Ectodermal cell (in vitro differentiated cells): Measurements from ENCODE around the gene FER1L5.

ENCODE experiments used
- H3K27ac ChIP-seq: 2 replicates; pipeline ENCODE4 v1.7.0; 2013; ENCODE audit warnings: mild to moderate bottlenecking, low read depth, low read length; ENCODE audit not compliant: insufficient read depth, poor library complexity, severe bottlenecking
- H3K27me3 ChIP-seq: 2 replicates; pipeline ENCODE4 v1.7.0; 2013; ENCODE audit warnings: mild to moderate bottlenecking, low read length; ENCODE audit not compliant: insufficient read depth, control insufficient read depth, poor library complexity, severe bottlenecking
- H3K36me3 ChIP-seq: one replicate; pipeline ENCODE4 v1.7.0; 2013; ENCODE audit warnings: low read length; ENCODE audit not compliant: control insufficient read depth, insufficient read depth
- H3K4me1 ChIP-seq: one replicate; pipeline ENCODE4 v1.7.0; 2013; ENCODE audit warnings: low read length; ENCODE audit not compliant: control insufficient read depth, insufficient read depth
- H3K4me3 ChIP-seq: 2 replicates; pipeline ENCODE4 v1.7.0; 2013; ENCODE audit warnings: low read depth, low read length, control low read depth; ENCODE audit not compliant: insufficient read depth
- H3K9me3 ChIP-seq: 2 replicates; pipeline ENCODE4 v1.7.0; 2013; ENCODE audit warnings: mild to moderate bottlenecking, low read length, moderate library complexity; ENCODE audit not compliant: control insufficient read depth
- WGBS, 2 experiments: methylation state at CpG; one replicate each; pipeline ENCODE4 v1.1.7; 2013; ENCODE audit warnings: missing lambda C conversion rate in 2 of 2; 5-methylcytosine and 5-hydroxymethylcytosine counted together

The FER1L5 gene

GRCh38 chr2:96679848-96680247 is 37.3 kb downstream of the FER1L5 start:
- Histone ChIP-seq H3K4me3 (no peak overlapping the region), H3K36me3 (no peaks in the 10 kb centered on the region), H3K27ac (no peak overlapping the region), H3K27me3 (no peaks in the 10 kb centered on the region), H3K9me3 (no peaks in the 10 kb centered on the region), H3K4me1 (peaks cover 8% of the 10 kb centered on the region)
- WGBS, 2 experiments: 59 to 61% methylated on average over 9 of the region's 9 CpGs

- H3K36me3 ChIP-seq: no peaks in the 10 kb centered on the region
- H3K4me1 ChIP-seq: peaks cover 8% of the 10 kb centered on the region
- no peak overlapping the region for H3K27ac ChIP-seq
- WGBS, 2 experiments: 93 to 94% methylated on average over 2 to 5 of the region's 5 CpGs
- H3K27me3 ChIP-seq: no peaks in the 10 kb centered on the region
- H3K4me3 ChIP-seq: no peak overlapping the region
- H3K9me3 ChIP-seq: no peaks in the 10 kb centered on the region
These were observed 38.1 kb downstream of the FER1L5 start for GRCh38 chr2:96680561-96681141.

GRCh38 chr2:96681540-96681939 is 39.0 kb downstream of the FER1L5 start:
- Histone ChIP-seq H3K4me1 (peaks cover 8% of the 10 kb centered on the region), H3K4me3 (no peak overlapping the region), H3K27ac (no peak overlapping the region), H3K27me3 (no peaks in the 10 kb centered on the region), H3K9me3 (no peaks in the 10 kb centered on the region), H3K36me3 (no peaks in the 10 kb centered on the region)
- 92 to 98% methylated on average over 4 of the region's 4 CpGs for WGBS, 2 experiments

- no peaks in the 10 kb centered on the region for H3K36me3 ChIP-seq
- H3K9me3 ChIP-seq: no peaks in the 10 kb centered on the region
- H3K4me3 ChIP-seq: no peak overlapping the region
- H3K4me1 ChIP-seq: peaks cover 12% of the 10 kb centered on the region
- H3K27ac ChIP-seq: no peak overlapping the region
- H3K27me3 ChIP-seq: no peaks in the 10 kb centered on the region
- WGBS, 2 experiments: 87 to 96% methylated on average over 4 to 5 of the region's 5 CpGs
These were observed 40.7 kb downstream of the FER1L5 start for GRCh38 chr2:96683307-96683706.

GRCh38 chr2:96683972-96684820 is 41.6 kb downstream of the FER1L5 start:
- no peak overlapping the region for H3K4me3 ChIP-seq
- H3K9me3 ChIP-seq: no peaks in the 10 kb centered on the region
- WGBS, 2 experiments: 91 to 94% methylated on average over 13 of the region's 13 CpGs
- no peaks in the 10 kb centered on the region for H3K27me3 ChIP-seq
- H3K27ac ChIP-seq: no peak overlapping the region
- peaks cover 12% of the 10 kb centered on the region for H3K4me1 ChIP-seq
- no peaks in the 10 kb centered on the region for H3K36me3 ChIP-seq

GRCh38 chr2:96684883-96685576 is 42.5 kb downstream of the FER1L5 start:
- Histone ChIP-seq H3K27me3 (no peaks in the 10 kb centered on the region), H3K9me3 (no peaks in the 10 kb centered on the region), H3K4me1 (peaks cover 6% of the 10 kb centered on the region), H3K4me3 (no peak overlapping the region), H3K36me3 (no peaks in the 10 kb centered on the region), H3K27ac (no peak overlapping the region)
- WGBS, 2 experiments: 89 to 90% methylated on average over 16 of the region's 16 CpGs

GRCh38 chr2:96685577-96686459 is 43.3 kb downstream of the FER1L5 start:
- Histone ChIP-seq H3K36me3 (no peaks in the 10 kb centered on the region), H3K9me3 (no peaks in the 10 kb centered on the region), H3K27ac (no peak overlapping the region), H3K27me3 (no peaks in the 10 kb centered on the region), H3K4me3 (no peak overlapping the region), H3K4me1 (peaks cover 4% of the 10 kb centered on the region)
- WGBS, 2 experiments: 83 to 84% methylated on average over 19 of the region's 19 CpGs

GRCh38 chr2:96687266-96687665 is 44.7 kb downstream of the FER1L5 start:
- H3K4me1 ChIP-seq: peaks cover 4% of the 10 kb centered on the region
- H3K4me3 ChIP-seq: no peak overlapping the region
- H3K9me3 ChIP-seq: no peaks in the 10 kb centered on the region
- 96 to 97% methylated on average over 3 of the region's 3 CpGs for WGBS, 2 experiments
- no peaks in the 10 kb centered on the region for H3K36me3 ChIP-seq
- H3K27me3 ChIP-seq: no peaks in the 10 kb centered on the region
- no peak overlapping the region for H3K27ac ChIP-seq

- H3K36me3 ChIP-seq: no peaks in the 10 kb centered on the region
- peaks cover 4% of the 10 kb centered on the region for H3K4me1 ChIP-seq
- 83 to 84% methylated on average over 27 of the region's 27 CpGs for whole genome bisulfite sequencing, 2 experiments
- H3K27ac ChIP-seq: no peak overlapping the region
- H3K4me3 ChIP-seq: no peak overlapping the region
- no peaks in the 10 kb centered on the region for H3K27me3 ChIP-seq
- H3K9me3 ChIP-seq: no peaks in the 10 kb centered on the region
These were observed 45.4 kb downstream of the FER1L5 start for GRCh38 chr2:96687711-96688640.
